HG03575 (cell line): ENCODE data around the gene SUN1.
"Not testable (repeated sequence)": the region's sequence is repeated elsewhere in the genome, so short reads cannot be mapped to it uniquely, and the experiment has no call there.

ENCODE experiments used
- ATAC-seq: cut with Tn5 transposase; IDR thresholded peaks from one replicate; pipeline ENCODE4 v1.9.1; 2021; ENCODE audit not compliant: unreplicated experiment, insufficient number of reproducible peaks, low FRiP score; ENCODE audit errors: extremely low read depth

Gene SUN1

DNA sequence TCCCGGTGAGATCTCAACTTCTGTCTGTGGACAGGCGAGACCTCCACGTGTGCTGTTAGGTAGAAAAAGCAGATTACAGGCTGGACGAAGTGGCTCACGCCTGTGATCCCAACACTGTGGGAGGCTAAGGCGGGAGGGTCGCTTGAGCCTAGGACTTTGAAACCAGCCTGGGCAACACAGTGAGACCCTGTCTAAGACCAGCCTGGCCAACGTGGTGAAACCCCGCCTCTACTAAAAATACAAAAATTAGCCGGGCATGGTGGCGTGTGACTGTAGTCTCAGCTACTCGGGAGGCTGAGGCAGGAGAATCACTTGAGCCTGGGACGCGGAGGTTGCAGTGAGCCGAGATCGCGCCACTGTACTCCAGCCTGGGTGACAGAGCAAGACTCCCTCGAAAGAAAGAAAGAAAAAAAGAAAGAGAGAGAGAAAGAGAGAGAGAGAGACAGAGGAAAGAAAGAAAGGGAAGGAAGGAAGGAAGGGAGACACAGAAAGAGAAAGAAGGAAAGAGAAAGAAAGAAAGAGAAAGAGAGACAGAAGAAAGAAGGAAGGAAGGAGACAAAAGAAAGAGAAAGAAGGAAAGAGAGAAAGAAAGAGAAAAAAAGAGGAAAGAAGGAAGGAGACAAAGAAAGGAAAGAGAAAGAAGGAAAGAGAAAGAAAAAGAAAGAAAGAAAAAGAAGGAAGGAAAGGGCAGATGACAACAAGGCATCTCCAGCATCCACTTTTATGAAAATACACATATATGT lies 29.6 kb upstream of the SUN1 start:
- no peak for ATAC-seq

DNA sequence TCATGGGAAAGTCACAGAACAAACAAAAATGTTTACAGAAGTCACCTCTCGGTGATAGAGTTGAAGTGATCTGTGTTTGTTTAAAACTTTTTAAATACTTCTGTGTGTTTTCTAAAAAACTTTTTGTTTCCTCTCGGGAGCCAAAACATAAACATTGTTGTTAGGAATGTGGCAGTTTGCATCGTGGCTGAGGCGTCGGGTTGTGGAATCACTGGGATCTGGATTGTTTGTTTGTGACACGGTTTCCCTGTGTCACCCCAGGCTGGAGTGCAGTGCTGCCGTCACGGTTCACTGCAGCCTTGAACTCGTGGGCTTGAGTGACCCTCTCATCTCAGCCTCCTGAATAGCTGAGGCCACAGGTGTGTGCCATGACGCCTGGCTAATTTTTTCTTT lies 29.0 kb upstream of the SUN1 start:
- ATAC-seq: no peak

DNA sequence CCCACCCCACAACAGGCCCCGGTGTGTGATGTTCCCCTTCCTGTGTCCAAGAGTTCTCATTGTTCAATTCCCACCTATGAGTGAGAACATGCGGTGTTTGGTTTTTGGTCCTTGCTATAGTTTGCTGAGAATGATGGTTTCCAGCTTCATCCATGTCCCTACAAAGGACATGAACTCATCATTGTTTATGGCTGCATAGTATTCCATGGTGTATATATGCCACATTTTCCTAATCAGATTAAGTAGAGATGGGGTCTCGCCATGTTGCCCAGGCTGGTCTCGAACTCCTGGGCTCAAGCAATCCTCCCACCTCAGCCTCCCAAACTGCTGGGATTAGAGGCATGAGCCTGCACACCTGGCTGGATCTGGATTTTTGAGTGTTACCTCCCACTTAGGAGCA lies 28.5 kb upstream of the SUN1 start:
- ATAC-seq: not testable (repeated sequence)

DNA sequence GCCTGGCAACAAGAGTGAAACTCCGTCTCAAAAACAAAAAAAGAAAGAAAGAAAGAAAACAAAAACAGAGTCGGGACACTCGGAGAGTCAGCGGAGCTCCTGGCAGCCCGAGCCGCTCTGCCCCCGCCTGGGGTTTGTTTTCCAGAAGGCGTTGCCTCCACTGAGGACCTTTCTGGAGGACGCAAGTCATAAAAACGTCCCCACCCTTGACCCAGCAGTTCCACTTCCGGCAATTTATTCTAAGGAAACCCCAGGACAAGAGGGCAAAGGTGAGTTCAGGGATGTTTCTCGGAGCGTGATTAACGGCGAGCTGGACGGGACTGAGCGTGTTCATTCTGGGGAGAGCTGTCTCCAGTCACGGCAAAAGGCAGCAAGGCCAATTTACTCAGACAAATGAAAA lies 27.0 kb upstream of the SUN1 start:
- ATAC-seq: no peak

DNA sequence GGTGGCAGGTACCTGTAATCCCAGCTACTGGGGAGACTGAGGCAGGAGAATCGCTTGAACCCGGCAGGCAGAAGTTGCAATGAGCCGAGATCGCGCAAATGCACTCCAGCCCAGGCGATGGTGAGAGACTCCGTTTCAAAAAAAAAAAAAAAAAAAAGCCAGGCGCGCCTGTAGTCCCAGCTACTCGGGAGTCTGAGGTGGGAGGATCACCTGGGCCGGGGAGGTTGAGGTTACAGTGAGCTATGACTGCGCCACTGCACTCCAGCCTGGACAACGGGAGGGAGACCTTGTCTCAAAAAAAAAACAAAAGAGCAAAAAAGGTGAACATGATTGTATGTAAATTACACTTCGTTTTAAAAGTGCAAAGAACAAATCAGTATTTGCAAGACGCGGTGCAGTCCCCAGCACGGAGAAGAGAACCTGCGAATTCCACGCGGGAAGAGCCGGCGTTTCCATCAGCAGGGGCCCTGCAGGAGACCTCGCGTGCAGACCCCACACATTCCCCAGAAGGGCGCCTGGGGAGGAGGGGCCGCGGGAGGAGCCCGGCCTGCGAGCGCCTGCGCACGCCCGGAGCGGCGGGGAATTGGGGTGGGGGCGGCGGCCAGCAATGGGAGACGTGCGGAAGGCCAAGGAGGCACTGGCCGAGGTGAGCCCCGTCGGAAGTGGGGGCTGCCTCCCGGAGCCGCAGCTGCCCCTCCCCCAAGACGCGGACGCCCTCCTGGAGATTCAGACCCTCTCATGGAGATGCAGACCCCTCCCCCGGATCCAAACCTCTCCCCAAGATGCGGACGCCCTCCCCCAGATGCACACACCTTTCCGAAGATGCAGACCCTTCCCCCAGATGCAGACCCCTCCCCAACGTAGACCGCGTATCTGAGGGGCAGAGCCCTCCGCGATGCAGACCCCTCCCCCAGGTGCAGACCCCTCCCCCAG lies 16.7 kb upstream of the SUN1 start:
- no peak for ATAC-seq

DNA sequence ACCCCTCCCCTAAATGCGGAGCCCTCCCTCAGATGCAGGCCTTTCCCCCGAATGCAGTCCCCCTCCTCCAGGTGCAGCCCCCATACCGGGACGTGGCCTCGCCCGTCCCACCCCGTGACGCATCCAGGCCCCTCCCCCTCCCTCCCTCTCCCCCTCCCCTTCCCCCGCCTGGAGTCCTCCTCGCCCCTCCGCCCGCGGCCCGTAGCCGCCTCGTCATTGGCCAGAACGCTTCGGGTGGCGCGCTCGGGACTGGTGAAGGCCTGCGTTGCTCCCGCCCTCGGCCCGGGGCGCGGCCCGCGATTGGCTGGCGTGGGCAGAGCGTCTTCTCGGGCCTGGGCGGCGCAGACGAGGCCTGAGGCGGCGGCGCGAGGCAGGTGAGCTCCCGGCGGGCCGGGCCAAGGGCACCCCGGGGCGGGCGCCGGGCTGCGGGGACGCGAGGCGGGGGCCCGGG lies 16.0 kb upstream of the SUN1 start:
- ATAC-seq: no peak

DNA sequence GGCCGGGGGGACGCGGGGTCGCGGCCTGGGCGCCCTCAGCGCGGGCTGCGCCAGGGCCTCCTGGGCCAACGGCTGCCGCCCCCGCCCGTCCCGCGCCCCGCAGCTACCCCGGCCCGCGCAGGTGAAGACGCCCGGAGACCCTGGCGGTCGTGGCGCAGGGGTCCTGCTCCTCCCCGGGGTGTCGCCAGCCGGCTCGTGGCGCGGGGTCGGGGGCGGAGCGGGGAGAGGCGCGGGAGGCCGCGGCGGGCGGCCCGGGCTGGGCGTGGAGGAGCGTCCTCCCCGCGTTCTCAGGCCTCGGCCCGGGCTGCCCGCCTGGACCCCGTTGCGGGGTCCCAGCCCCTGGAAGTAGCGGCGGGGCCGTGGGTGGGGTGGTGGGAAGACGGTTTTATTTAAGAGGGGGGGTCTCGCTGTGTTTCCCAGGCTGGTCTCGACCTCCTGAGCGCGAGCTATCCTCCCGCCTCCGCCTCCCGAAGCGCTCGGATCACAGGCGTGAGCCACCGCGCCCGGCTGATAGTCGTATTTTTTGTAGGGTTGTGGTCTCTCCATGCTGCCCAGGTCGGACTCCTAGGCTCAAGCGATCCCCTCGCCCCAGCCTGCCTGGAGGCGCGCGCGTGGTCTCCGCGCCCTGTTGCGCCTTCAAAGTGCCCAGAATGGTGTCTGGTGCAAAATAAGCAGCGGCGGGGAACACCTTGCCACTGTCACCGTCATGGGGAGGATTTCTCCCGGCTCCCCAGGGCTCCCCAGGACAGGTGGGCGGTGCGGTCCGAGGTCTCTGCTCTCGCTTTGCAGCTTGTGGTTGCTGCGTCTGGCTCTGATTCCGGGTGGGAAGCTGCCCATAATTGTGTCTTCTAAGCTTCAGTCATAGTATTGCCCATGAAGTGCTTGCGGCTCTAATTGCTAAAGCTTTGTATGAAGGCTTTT lies 15.3 kb upstream of the SUN1 start:
- ATAC-seq: no peak

DNA sequence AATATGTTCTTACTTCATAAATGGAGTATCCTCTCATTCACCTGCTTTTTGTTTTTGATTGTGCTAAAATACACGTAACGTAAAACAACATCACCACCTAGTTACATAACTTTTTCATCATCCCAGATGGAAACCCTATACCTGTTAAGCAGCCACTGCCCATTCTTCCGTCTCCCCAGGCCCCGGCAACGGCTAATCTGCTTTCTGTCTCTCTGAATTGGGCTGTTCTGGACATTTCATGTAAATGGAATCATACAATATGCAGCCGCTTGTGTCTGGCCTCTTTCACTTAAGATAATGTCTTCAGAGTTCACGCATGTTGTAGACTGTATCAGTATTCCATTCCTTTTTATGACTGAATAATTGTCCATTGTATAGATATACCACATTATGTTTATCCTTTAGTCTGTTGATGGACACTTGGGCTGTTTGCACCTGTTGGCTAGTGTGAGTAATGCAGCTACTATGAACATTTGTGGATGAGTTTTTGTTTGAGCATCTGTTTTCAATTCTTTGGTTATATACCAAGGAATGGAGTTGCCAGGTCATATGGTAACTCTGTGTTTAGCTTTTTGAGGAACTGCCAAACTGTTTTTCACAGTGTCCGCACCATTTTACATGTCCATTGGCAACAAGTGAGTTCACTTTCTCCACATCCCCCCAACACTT lies 14.1 kb upstream of the SUN1 start:
- ATAC-seq: no peak

DNA sequence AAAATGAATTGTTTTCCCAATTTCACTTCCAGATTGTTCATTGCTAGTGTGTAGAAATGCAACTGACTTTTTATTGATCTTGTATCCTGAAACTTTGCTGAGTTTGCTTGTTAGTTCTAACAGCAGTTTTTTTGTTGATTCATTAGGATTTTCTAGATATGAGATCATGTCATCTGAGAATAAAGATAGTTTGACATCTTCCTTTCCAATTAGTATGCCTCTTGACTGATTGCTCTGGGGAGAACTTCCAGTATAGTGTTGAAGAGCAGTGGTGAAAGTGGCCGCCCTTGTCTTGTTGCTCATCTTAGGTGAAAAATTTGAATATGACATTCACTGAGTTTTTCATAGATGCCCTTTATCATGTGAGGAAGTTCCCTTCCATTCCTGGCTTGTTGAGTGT lies 11.9 kb upstream of the SUN1 start:
- ATAC-seq: no peak

DNA sequence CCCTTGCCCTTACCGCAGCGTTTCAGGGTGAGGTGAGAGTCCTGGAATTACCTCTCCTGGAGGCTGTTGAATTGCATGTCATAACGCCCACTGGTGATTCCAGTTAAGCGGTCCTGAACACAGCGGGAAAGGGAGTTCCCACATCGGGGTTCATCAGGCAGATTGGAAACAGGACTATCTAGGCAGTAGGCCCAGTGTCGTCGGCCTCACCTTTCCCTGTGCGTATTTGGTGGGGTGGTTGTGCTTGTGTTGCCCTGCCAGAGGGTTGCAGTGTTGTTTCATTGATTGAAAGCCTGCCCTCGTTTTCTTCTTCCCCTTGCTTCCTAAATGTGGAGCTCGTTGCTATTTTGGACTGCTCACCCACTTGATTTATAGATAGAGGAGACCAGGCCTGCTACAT lies 10.6 kb upstream of the SUN1 start:
- ATAC-seq: no peak

DNA sequence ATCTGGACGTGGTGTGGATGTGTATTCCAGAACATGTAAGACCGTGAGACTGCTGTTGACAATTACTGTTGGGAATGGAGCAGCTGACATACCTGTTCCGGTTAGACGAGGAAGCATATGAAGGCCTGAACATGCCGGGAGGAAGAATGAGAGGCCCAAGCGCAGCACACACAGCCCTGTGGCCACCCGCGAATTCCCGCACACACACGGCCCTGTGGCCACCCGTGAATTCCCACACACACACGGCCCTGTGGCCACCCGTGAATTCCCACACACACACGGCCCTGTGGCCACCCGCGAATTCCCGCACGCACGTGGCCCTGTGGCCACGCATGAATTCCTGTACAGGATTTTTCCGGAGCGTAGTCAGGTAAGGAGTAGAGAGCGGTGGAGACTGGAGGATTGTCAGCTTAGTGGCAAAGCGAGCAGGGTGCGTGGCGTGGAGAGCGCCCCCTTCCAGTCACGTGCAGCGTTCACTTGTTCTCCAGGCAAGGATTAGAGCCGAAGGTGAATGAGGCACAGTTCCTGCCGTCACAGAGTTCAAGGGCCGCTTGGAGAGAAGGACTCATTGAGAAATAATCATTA lies 9.5 kb upstream of the SUN1 start:
- ATAC-seq: no peak

DNA sequence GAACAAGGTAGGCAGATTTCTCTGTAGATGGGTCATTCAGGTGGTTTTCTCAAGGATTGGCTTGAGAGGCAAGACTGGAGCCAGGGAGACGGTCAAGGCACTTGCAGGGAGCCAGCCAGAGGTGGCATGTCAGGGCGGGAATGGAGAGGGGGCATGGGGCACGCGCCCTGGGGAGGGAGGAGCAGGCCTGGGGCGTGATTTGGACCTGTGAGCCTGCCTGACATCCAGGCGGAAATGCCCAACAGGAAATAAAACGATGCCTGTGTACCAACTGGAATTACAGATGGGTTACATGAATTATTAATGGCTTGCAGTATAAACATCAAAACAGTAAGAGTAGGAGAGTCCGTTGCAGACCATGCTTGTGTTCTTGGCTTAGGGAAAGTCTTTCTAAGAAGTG lies 8.6 kb upstream of the SUN1 start:
- no peak for ATAC-seq

DNA sequence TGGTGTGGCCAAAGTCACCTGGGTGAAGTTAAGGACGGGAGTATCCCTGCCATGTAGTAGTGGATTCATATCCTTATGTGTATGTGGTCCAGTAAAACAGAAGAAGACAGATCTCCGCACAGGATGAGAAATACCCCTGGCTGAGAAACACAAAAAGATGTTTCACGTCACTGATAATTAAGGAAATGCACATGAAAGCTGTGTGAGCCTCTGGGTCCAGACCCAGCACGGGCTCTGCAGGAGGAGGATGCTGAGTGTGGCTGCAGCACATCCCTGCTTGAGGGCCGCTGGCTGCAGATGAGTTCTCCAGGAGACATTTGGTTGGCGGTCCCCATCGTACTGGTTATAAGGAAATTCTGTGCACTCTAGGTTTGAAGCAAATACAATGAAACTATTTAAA lies 8.2 kb upstream of the SUN1 start:
- no peak for ATAC-seq

DNA sequence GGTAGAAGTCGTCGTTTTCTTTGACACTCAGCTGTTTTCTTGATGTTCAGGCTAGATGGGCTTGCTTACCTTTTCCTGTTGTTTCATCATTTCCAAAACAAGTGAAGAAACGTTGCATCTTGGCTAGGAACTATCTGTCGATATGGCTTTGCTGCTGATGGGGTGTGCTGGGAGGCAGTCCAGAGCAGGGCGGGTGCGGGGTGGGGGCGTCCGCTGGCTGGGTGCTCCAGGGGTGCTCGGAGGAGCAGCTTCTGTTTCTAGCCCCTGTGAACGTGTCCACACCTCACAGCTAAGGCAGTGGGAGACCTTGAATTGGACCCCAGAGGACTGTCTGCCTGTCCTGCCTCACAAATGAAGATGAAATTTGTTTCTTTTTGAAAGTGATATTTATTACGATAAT lies 7.6 kb upstream of the SUN1 start:
- ATAC-seq: no peak

DNA sequence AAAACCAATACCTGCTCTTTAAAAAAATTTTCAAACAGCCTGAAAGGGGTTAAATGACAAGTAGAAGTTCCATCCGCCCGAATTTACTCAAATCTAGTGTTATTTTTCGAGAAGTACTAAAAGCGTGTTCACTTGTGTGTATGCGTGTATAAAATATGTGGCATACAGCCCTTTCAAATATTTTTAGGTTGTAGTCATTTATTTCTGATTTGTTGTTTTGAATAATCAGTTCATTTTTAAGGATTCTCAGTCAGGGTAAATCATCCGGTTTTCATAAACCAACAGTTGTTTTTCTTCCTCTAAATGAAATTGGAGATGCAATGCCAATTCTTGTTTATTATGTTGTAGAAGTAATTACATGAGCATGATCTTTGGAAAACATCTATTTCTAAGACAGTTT lies 6.9 kb upstream of the SUN1 start:
- ATAC-seq: no peak

DNA sequence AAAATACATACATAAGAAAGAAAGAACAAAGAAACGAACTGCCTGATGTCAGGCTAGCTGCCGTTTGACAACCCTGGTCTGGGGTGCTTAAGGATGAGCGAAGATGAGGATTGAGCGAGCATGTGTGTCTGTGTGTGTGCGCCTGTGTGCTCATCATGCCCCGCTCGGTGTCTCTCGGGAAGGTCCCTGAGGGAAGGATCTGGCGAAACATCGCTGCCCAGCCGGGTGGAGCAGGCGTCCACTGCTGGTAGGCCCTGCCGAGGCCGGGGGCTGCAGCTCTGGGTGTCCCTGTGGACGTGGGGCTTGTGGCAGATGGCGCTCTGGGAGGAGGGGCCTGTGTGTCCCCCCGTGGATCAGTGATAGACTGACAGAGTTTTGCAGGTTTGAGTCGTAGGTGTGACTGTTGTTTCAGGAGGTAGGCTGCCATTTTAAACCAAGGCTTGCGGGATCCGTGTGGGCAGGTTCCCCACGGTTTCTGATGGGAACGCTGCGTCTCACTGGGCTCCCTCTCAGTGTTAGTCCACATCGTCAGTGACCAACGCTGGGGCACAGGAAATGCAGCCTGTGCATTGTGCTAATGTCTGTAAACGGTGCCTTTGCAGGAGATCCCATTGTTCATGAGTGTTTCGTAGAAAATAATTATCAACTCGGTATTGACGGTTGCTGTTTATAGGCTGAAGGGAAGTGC lies 5.9 kb upstream of the SUN1 start:
- no peak for ATAC-seq

DNA sequence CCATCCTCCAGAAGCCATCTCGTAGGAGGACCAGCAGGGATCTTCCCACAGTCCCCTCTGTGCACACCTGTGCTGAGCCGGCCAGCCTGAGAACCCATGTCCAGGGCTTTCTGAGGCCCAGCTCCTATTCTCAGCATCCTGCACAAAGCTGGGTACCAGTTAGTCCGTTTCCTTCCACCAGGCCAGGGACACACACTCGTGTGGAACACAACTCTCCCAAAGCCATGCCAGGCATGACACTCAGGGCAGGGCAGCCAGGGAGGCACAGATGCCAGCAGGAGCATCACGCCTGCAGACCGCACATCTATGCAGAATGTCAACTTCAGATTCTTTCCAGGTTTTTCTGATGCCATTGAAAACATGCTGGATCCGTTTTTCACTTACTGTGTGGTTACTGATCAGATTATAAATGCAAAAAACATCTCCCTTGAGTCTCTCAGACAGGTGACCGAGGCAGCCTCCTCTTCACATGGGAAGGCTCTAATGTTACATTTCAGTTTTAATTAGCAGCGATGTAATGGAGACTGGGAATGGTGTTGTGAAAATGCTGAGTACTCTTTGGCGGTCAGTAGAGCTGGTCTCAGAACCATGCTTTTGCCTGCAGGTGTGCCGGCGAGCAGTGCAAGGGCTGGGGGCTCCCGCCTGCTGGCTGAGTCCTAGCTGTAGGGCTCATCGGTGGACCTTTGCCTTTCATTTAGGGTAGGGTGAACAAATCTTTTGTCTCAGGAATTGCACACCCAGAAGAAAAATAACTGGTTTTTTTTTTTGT lies 3.3 kb upstream of the SUN1 start:
- ATAC-seq: no peak
